ENCODE data around the gene CACNA1A.

The CACNA1A gene

DNA sequence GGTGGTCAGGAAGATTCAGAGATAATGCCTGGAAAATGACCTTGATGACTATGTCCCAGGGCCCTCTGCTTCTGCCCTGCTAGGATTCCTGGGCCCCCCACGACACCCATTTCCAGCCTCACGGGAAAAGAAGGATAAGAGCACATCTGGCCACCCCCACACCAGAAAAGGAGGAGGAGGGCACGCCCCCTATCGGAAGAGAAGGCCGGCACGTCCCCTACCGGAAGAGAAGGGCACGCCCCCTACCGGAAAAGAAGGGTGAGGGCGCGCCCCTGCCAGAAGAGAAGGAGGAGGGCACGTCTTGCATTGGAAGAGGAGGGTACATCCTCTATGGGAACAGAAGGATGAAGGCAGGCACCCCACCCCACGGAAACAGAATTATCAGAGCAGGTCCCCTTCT is 271.8 kb downstream of the CACNA1A start:
- no peak for DNase-seq (ENCODE audit: extremely low read depth, low read depth)
- TF ChIP-seq, protein P1, sequence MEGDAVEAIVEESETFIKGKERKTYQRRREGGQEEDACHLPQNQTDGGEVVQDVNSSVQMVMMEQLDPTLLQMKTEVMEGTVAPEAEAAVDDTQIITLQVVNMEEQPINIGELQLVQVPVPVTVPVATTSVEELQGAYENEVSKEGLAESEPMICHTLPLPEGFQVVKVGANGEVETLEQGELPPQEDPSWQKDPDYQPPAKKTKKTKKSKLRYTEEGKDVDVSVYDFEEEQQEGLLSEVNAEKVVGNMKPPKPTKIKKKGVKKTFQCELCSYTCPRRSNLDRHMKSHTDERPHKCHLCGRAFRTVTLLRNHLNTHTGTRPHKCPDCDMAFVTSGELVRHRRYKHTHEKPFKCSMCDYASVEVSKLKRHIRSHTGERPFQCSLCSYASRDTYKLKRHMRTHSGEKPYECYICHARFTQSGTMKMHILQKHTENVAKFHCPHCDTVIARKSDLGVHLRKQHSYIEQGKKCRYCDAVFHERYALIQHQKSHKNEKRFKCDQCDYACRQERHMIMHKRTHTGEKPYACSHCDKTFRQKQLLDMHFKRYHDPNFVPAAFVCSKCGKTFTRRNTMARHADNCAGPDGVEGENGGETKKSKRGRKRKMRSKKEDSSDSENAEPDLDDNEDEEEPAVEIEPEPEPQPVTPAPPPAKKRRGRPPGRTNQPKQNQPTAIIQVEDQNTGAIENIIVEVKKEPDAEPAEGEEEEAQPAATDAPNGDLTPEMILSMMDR (IDR thresholded peaks at IDR 0.05; ENCODE audit: low read depth, low read length), result peak; percentile 55

- DNase-seq (ENCODE audit: extremely low read depth, low read depth), result no peak
- TF ChIP-seq, protein P1 (IDR thresholded peaks at IDR 0.05; ENCODE audit: low read depth, low read length), result no peak
Measured at GRCh38 chr19:13231663-13232062, 274.6 kb downstream of the CACNA1A start.

GRCh38 chr19:13229246-13229645 is 277.0 kb downstream of the CACNA1A start:
- TF ChIP-seq, protein P1 (IDR thresholded peaks at IDR 0.05; ENCODE audit: low read depth, low read length), result no peak
- no peak for DNase-seq (ENCODE audit: extremely low read depth, low read depth)

DNA sequence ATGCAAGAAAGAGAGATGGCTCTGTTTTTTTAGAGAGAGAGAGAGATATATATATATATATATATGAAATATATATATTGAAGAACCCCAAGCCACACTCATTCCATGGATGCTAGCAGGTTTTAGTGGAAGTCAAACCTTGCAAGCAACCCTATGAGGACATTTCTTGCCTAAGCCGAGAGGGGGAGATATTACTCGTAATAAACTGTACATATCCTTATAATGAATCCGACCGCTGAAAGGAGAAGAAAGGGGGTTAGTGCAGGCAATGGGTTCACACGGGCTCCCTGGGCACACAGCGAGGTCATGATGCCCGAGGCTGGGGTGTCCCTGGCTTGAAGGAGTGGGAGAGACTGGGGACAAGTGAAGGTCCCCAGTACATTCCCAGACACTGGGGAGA is 277.7 kb downstream of the CACNA1A start:
- no peak for DNase-seq (ENCODE audit: extremely low read depth, low read depth)
- TF ChIP-seq, protein P1 (IDR thresholded peaks at IDR 0.05; ENCODE audit: low read depth, low read length), result no peak

- DNase-seq (ENCODE audit: extremely low read depth, low read depth), result no peak
- TF ChIP-seq, protein P1 (IDR thresholded peaks at IDR 0.05; ENCODE audit: low read depth, low read length), result no peak
Measured at GRCh38 chr19:13226983-13227382, 279.3 kb downstream of the CACNA1A start.

DNA sequence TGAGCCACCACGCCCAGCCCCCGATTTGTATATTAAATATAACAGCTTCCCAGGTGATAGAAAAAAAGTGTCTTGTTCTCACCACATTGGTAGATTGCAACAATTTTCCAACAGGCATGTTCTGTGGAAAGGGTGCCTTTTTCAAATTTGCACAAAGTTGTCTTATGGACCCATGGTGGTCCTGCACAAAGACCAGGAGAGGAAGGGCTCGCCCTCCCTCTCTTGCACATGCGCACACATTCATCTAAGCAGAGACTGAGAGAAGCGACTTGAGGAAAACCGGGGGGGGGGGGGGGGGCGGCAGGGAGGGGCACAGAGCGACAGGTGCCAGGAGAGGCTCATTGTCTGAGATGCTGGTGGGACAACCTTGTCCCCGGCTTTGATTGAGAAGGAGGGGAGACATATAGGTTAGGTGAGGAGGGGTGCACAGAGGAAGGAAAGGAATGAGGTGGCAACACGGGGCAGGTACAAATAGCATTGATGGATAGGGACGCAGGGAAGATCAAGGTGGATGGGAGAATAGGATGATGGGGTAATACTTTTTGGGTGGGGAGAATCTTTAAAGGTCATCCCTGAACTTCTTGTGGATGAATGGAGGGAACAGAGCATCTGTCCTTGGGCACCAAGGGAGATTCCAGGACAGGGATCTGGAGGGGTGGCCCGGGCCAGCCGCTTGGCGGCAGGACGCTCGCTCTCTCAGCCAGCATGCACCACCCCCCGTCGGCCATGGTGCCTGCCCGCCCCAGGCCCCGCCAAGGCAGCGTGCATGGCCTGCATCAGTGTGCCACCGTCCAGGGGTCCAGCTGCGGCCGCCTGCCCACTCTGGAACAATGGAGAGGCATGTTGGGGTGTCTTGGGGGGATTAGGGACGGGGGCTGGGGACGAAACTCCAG is 280.1 kb downstream of the CACNA1A start:
- no peak for DNase-seq (ENCODE audit: extremely low read depth, low read depth)
- TF ChIP-seq, protein P1 (IDR thresholded peaks at IDR 0.05; ENCODE audit: low read depth, low read length), result no peak

DNA sequence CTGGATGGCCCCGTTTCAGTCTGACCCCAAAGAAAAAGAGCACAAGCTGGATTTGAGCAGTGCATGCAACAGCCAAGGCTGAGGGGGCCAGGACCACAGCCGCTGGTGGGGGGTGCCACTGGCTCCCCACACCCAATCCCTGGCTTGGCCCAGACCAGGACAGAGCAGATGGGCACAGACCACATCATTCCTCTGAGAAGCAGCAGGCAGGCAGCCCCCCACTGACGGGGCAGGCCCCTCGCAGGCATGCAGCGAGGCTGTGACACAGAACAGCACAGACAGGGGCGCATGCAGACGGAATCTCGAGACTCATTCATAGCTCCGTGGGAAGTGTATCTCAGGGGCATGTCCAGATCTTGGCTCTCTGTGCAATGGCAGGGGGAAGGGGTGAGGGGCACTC is 281.2 kb downstream of the CACNA1A start:
- TF ChIP-seq, protein P1 (IDR thresholded peaks at IDR 0.05; ENCODE audit: low read depth, low read length), result no peak
- DNase-seq (ENCODE audit: extremely low read depth, low read depth), result no peak

Data from AG09319 (cell line).